Ectodermal cell (in vitro differentiated cells): ENCODE measurements around the gene GLRX2.

Source experiments
- H3K27ac ChIP-seq: 2 replicates; pipeline ENCODE4 v1.7.0; 2013; ENCODE audit warnings: mild to moderate bottlenecking, low read depth, low read length; ENCODE audit not compliant: insufficient read depth, poor library complexity, severe bottlenecking
- H3K27me3 ChIP-seq: 2 replicates; pipeline ENCODE4 v1.7.0; 2013; ENCODE audit warnings: mild to moderate bottlenecking, low read length; ENCODE audit not compliant: insufficient read depth, control insufficient read depth, poor library complexity, severe bottlenecking
- H3K36me3 ChIP-seq: one replicate; pipeline ENCODE4 v1.7.0; 2013; ENCODE audit warnings: low read length; ENCODE audit not compliant: control insufficient read depth, insufficient read depth
- H3K4me1 ChIP-seq: one replicate; pipeline ENCODE4 v1.7.0; 2013; ENCODE audit warnings: low read length; ENCODE audit not compliant: control insufficient read depth, insufficient read depth
- H3K4me3 ChIP-seq: 2 replicates; pipeline ENCODE4 v1.7.0; 2013; ENCODE audit warnings: low read depth, low read length, control low read depth; ENCODE audit not compliant: insufficient read depth
- H3K9me3 ChIP-seq: 2 replicates; pipeline ENCODE4 v1.7.0; 2013; ENCODE audit warnings: mild to moderate bottlenecking, low read length, moderate library complexity; ENCODE audit not compliant: control insufficient read depth
- WGBS, 2 experiments: methylation state at CpG; one replicate each; pipeline ENCODE4 v1.1.7; 2013; ENCODE audit warnings: missing lambda C conversion rate in 2 of 2; 5-methylcytosine and 5-hydroxymethylcytosine counted together

The GLRX2 gene

DNA sequence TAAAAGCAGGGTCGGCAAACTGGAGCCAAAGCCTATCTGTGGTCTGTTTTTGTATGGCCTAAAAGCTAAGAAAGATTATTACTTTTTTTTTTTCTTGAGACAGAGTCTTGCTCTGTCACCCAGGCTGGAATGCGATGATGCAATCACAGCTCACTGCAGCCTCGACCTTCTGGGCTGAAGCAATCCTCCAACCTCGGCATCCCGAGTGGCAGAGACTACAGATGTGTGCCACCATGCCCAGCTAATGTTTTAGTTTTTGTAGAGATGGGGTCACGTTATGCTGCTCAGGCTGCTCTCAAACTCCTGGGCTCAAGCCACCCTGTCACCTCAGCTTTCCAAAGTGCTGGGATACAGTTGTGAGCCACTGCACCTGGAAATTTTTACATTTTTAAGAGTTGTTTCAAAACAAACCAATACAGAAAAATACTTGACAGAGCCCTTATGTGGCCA lies 6.5 kb upstream of the GLRX2 start:
- Histone ChIP-seq H3K36me3 (no peaks in the 10 kb centered on the region), H3K4me1 (no peaks in the 10 kb centered on the region), H3K9me3 (no peaks in the 10 kb centered on the region), H3K27ac (no peak overlapping the region), H3K27me3 (no peaks in the 10 kb centered on the region), H3K4me3 (no peak overlapping the region)
- 74 to 76% methylated on average over 6 of the region's 6 CpGs for WGBS, 2 experiments

DNA sequence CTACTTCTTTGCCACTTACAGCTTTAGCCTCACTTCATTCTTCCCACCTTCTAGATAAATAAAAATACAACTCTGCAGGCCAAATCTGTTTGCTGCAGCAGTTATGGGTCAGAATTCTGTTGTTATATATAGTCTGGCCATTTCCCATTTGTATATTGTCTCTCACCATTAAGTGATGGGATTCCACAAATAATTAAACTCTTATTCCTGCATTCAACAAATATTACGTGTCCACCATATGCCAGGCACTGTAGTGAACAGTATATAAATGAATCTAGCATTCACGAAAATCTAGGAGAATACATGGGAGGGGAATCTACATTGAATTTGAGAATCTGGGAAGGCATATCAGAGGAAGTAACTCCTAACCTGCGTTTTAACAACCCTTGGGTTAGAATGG lies 5.7 kb upstream of the GLRX2 start:
- 96 to 97% methylated on average over 2 to 3 of the region's 3 CpGs for WGBS, 2 experiments
- no peak overlapping the region for H3K27ac ChIP-seq
- no peaks in the 10 kb centered on the region for H3K4me1 ChIP-seq
- H3K27me3 ChIP-seq, result no peaks in the 10 kb centered on the region
- no peaks in the 10 kb centered on the region for H3K9me3 ChIP-seq
- H3K4me3 ChIP-seq, result no peak overlapping the region
- H3K36me3 ChIP-seq, result no peaks in the 10 kb centered on the region

DNA sequence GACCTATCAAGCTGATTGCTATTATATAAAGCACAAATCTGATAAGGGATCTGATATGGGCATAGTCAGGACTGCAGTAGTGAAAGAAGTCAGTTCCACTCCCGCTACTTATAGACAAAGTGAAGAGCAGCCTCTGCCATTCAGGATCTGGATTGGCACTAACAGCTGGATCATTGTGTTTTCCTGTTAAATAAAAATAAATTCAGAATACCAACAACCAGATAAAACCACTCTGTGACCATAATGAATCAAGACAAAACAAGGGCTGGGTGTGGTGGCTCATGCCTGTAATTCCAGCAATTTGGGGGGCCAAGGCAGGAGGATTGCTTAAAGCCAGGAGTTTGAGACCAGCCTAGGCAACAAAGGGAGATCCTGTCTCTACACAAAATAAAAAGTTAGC lies 5.0 kb upstream of the GLRX2 start:
- Histone ChIP-seq H3K4me3 (no peak overlapping the region), H3K9me3 (no peaks in the 10 kb centered on the region), H3K27me3 (no peaks in the 10 kb centered on the region), H3K27ac (no peak overlapping the region), H3K4me1 (no peaks in the 10 kb centered on the region), H3K36me3 (no peaks in the 10 kb centered on the region)
- 88 to 100% methylated on average over 1 of the region's 1 CpG for WGBS, 2 experiments

DNA sequence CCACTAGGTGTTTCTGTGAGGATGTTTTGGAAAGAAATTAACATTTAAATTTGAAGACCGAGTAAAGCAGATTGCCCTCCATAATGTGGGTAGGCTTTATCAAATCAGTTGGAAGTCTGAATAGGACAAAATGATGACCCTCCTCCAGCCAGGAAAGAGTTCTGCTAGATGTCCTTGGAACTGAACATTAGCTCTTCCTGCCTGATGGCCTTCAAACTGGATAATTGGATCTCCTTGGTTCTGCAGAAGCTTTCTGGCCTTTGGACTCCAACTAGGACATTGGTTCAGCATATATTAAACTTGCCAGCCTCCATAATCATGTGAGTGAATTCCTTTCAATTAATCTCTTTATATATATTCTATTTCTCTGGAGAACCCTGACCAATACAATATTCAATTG lies 4.4 kb upstream of the GLRX2 start:
- H3K4me1 ChIP-seq, result no peaks in the 10 kb centered on the region
- WGBS, 2 experiments, result 91 to 96% methylated on average over 1 of the region's 1 CpG
- H3K27me3 ChIP-seq, result no peaks in the 10 kb centered on the region
- no peaks in the 10 kb centered on the region for H3K9me3 ChIP-seq
- no peak overlapping the region for H3K27ac ChIP-seq
- H3K4me3 ChIP-seq, result no peak overlapping the region
- no peaks in the 10 kb centered on the region for H3K36me3 ChIP-seq

DNA sequence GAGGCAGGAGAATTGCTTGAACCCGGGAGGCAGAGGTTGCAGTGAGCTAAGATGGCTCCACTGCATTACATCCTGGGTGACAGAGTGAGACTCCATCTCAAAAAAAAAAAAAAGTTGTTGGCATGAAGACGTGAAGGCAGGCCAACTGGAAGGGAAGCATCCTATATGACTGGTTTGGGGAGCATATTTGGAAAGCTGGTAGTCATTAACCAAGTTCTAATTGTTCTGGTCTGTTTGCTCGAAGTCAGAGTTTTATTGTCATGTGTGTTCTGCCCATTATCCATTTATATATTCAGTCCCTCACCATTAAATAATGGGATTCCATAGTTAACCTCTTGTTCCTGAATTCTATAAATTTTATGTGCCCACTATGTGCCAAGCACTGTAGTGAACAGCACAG lies 3.3 kb upstream of the GLRX2 start:
- no peaks in the 10 kb centered on the region for H3K4me1 ChIP-seq
- no peak overlapping the region for H3K27ac ChIP-seq
- peaks cover 11% of the 10 kb centered on the region for H3K27me3 ChIP-seq
- H3K9me3 ChIP-seq, result no peaks in the 10 kb centered on the region
- no peak overlapping the region for H3K4me3 ChIP-seq
- H3K36me3 ChIP-seq, result no peaks in the 10 kb centered on the region
- WGBS, 2 experiments, result 79 to 86% methylated on average over 2 to 3 of the region's 3 CpGs

DNA sequence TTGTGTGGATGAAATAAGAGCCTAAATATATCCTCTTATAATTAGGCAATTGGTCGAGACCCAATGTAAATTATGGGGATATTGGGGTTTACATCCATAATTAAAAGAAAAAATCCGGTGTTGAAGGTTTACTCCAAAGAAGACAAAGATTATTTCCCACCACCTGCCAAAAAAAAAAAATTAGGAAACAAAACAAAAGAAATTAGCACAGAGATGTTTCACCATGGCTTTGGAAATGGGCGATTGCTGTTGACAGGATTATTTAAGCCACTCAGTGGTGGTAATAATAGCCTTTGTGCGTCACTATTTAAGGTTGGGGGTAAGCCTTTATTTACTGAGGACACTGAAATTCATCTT lies 585 bp upstream of the GLRX2 start:
- H3K4me3 ChIP-seq, result peak overlapping the region; percentile 43
- no peaks in the 10 kb centered on the region for H3K36me3 ChIP-seq
- H3K4me1 ChIP-seq, result no peaks in the 10 kb centered on the region
- peak overlapping the region; percentile 67 for H3K27ac ChIP-seq
- H3K27me3 ChIP-seq, result peaks cover 14% of the 10 kb centered on the region
- H3K9me3 ChIP-seq, result no peaks in the 10 kb centered on the region
- WGBS, 2 experiments, result 55 to 58% methylated on average over 2 to 3 of the region's 4 CpGs

DNA sequence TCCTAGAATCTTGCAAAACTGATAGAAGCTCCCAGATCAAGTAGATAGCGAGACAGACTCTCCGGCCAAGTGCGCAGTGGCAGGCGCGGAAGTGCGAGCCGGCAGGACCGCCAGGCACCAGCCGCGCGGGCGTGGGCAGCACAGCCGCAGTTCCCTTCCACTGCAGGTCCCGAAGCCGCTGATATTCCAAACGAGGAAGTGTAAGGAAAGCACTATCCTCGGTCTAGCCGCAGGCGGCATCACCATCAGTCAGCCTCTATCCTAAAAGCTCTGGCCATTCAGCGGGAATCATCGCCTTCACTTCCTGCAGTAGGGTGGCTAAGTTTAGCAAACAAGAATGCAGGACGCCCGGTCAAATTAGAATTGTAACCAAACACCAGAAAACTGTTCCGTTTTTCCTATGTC lies 710 bp downstream of the GLRX2 start:
- H3K27ac ChIP-seq, result peak overlapping the region; percentile 19

DNA sequence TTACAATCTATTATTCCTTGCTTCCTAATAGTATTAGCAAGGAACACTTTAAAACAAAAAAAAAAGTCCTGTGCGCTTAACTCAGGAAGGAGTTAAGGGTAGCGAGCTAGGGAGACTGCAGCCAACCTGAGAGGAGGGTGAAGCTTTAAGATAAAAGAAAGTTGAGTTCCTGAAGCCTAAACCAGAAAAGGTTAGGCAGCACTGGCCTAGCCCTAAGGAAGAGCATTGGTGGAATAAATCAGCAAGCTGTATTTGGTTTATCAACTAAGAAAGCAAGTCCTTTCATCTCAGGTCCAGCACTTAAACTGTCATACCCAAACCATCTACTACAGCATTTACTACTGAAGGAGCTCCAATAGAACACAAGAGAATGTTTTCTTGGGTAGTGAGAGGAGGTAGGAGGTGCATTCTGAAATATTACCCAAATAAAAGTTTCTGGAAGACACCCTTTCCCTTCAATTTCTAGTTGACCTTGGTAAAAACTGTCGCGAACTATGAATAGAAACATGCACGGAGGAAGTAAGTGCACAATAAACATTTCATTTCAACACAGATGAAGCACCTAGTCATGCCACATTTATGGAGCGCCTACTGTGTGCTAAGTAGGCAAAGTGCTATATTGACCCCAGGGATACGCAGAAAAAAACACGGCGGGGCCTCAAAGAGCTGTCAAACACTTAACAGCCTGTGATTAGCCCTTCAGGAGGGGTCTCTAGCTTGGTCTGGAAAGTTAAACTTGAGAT lies 1.3 kb downstream of the GLRX2 start:
- Histone ChIP-seq H3K4me1 (no peaks in the 10 kb centered on the region), H3K4me3 (peak overlapping the region; percentile 43), H3K27me3 (peaks cover 14% of the 10 kb centered on the region), H3K36me3 (no peaks in the 10 kb centered on the region), H3K27ac (no peak overlapping the region), H3K9me3 (no peaks in the 10 kb centered on the region)
- WGBS, 2 experiments, result 56 to 60% methylated on average over 9 of the region's 9 CpGs

More for the DNA sequence above, 710 bp downstream of the GLRX2 start:
- Histone ChIP-seq H3K27me3 (peaks cover 14% of the 10 kb centered on the region), H3K4me1 (no peaks in the 10 kb centered on the region), H3K4me3 (peak overlapping the region; percentile 43), H3K9me3 (no peaks in the 10 kb centered on the region), H3K36me3 (no peaks in the 10 kb centered on the region)
- 1 to 2% methylated on average over 24 of the region's 24 CpGs for WGBS, 2 experiments

DNA sequence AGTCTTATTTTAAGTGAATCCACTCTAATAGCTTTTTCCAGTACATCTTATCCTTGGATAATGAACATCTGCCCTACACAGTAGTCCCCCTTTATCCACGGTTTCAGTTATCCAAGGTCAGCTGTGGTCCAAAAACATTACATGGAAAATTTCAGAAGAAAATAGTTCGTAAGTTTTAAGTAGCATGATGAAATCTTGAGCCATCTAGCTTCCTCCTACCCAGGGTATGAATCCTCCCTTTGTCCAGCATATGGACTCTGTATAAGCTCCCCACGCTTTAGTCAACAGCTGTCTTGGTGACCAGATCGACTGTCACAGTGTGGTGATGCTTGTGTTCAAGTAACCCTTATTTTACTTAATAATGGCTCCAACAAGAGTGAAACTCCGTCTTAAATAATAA lies 2.6 kb downstream of the GLRX2 start:
- Histone ChIP-seq H3K9me3 (no peaks in the 10 kb centered on the region), H3K36me3 (no peaks in the 10 kb centered on the region), H3K4me1 (no peaks in the 10 kb centered on the region), H3K27ac (no peak overlapping the region), H3K27me3 (peaks cover 14% of the 10 kb centered on the region), H3K4me3 (no peak overlapping the region)
- 95 to 99% methylated on average over 4 of the region's 5 CpGs for WGBS, 2 experiments

DNA sequence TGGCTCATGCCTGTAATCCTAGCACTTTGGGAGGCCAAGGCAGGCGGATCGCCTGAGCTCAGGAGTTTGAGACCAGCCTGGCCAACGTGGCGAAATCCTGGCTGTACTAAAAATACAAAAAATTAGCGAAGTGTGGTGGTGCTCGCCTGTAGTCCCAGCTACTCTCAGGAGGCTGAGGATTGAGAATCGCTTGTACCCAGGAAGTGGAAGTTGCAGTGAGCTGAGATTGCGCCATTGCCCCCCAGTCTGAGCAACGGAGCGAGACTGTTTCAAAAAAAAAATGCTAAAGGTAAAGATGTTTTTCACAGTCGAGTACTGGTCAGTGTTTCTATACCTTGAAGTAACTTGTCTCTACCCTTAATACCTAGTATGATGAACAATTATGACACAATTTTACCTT lies 11.1 kb downstream of the GLRX2 start:
- Histone ChIP-seq H3K4me3 (no peak overlapping the region), H3K27ac (no peak overlapping the region), H3K27me3 (no peaks in the 10 kb centered on the region), H3K4me1 (no peaks in the 10 kb centered on the region), H3K36me3 (no peaks in the 10 kb centered on the region), H3K9me3 (no peaks in the 10 kb centered on the region)
- WGBS, 2 experiments, result 88 to 92% methylated on average over 11 of the region's 11 CpGs
